ENCODE measurements around the gene MR1.
"Not testable (repeated sequence)": the region's sequence is repeated elsewhere in the genome, so short reads cannot be mapped to it uniquely, and the experiment has no call there.

The MR1 gene

GRCh38 chr1:181043025-181043888 lies 9.5 kb downstream of the MR1 start:
- peaks cover 54% of the 10 kb centered on the region for H3K4me1 Mint-ChIP-seq (ENCODE audit: low read depth)
- H3K9me3 Mint-ChIP-seq = no peaks in the 10 kb centered on the region
- H3K4me3 Mint-ChIP-seq = no peak overlapping the region
- peak overlapping the region; percentile 72 for H3K27ac Mint-ChIP-seq
- no peak for DNase-seq
- no peaks in the 10 kb centered on the region for H3K27me3 Mint-ChIP-seq
- H3K36me3 Mint-ChIP-seq (ENCODE audit: low read depth) = peaks cover 39% of the 10 kb centered on the region

DNA sequence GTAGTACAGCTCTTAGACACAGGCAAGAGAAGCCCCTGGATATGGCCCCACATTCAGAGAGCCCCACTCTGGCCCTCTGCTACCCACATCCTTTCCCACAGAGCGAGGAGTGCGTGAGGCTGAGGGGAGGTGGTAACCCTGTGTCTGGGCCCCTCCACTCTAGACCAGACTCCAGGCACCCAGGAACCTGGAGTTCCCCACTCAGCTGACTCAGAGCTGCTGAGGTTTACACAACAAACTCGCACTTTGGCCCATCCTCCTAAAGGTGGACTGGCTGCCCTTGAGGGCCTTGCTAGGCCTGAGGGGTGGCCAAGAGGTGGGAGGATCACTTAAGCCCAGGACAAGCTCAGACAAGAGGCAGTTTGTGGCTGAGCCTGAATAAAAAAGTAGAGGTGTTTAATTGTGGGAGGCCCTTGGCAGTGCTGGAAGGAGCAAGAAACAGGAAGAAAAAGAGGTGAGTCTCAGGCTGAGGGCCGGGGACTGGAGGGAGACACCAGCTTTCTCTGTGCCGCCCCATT lies 10.7 kb downstream of the MR1 start:
- H3K27ac Mint-ChIP-seq = peak overlapping the region; percentile 88
- H3K9me3 Mint-ChIP-seq = no peaks in the 10 kb centered on the region
- H3K4me1 Mint-ChIP-seq (ENCODE audit: low read depth) = peaks cover 45% of the 10 kb centered on the region
- peak; percentile 65 for DNase-seq
- no peaks in the 10 kb centered on the region for H3K27me3 Mint-ChIP-seq
- H3K4me3 Mint-ChIP-seq = peak overlapping the region; percentile 29
- H3K36me3 Mint-ChIP-seq (ENCODE audit: low read depth) = peaks cover 35% of the 10 kb centered on the region

- not testable (repeated sequence) for H3K27me3 Mint-ChIP-seq, H3K4me3 Mint-ChIP-seq, DNase-seq, H3K27ac Mint-ChIP-seq, H3K9me3 Mint-ChIP-seq
- Mint-ChIP-seq H3K36me3 (ENCODE audit: low read depth) (peaks cover 34% of the 10 kb centered on the region), H3K4me1 (ENCODE audit: low read depth) (peaks cover 35% of the 10 kb centered on the region)
These were observed 12.2 kb downstream of the MR1 start for GRCh38 chr1:181045946-181046345.

- no peak for DNase-seq
- peaks cover 48% of the 10 kb centered on the region for H3K36me3 Mint-ChIP-seq (ENCODE audit: low read depth)
- no peak overlapping the region for H3K27ac Mint-ChIP-seq
- H3K4me3 Mint-ChIP-seq = no peak overlapping the region
- peaks cover 10% of the 10 kb centered on the region for H3K4me1 Mint-ChIP-seq (ENCODE audit: low read depth)
- H3K9me3 Mint-ChIP-seq = no peaks in the 10 kb centered on the region
- no peaks in the 10 kb centered on the region for H3K27me3 Mint-ChIP-seq
These were observed 15.6 kb downstream of the MR1 start for GRCh38 chr1:181049378-181049777.

DNA sequence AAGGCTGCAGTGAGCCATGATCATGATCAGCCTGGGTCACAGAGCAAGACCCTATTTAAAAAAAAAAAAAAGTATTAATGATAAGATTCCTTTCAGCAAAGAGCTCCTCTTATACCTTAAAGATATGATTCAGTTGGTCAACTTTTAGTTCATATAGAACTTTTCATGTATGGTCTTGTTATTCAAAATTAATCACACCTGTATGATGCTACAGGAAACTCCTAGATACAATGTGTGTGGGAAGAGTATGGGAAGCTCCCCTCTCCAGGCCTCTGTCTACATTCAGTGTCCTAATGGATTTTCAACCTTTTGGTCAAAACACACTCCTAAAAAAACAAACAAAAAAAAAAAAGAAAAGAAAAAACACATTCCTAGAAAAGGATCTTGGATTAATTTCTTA lies 17.1 kb downstream of the MR1 start:
- DNase-seq = no peak
- H3K27me3 Mint-ChIP-seq = no peaks in the 10 kb centered on the region
- H3K9me3 Mint-ChIP-seq = no peaks in the 10 kb centered on the region

GRCh38 chr1:181056560-181056959 lies 22.8 kb downstream of the MR1 start:
- Mint-ChIP-seq H3K4me3 (no peak overlapping the region), H3K27ac (no peak overlapping the region), H3K36me3 (ENCODE audit: low read depth) (peaks cover 65% of the 10 kb centered on the region), H3K9me3 (peaks cover 19% of the 10 kb centered on the region), H3K4me1 (ENCODE audit: low read depth) (peaks cover 4% of the 10 kb centered on the region), H3K27me3 (no peaks in the 10 kb centered on the region)
- DNase-seq = no peak

More for the DNA sequence above, 17.1 kb downstream of the MR1 start:
- Mint-ChIP-seq H3K4me3 (no peak overlapping the region), H3K27ac (no peak overlapping the region), H3K36me3 (ENCODE audit: low read depth) (peaks cover 55% of the 10 kb centered on the region), H3K4me1 (ENCODE audit: low read depth) (peaks cover 1% of the 10 kb centered on the region)

- no peak for DNase-seq
- peaks cover 19% of the 10 kb centered on the region for H3K9me3 Mint-ChIP-seq
- H3K27ac Mint-ChIP-seq = no peak overlapping the region
- H3K4me1 Mint-ChIP-seq (ENCODE audit: low read depth) = peaks cover 9% of the 10 kb centered on the region
- peaks cover 60% of the 10 kb centered on the region for H3K36me3 Mint-ChIP-seq (ENCODE audit: low read depth)
- no peaks in the 10 kb centered on the region for H3K27me3 Mint-ChIP-seq
- no peak overlapping the region for H3K4me3 Mint-ChIP-seq
These were observed 23.3 kb downstream of the MR1 start for GRCh38 chr1:181057079-181057478.

DNA sequence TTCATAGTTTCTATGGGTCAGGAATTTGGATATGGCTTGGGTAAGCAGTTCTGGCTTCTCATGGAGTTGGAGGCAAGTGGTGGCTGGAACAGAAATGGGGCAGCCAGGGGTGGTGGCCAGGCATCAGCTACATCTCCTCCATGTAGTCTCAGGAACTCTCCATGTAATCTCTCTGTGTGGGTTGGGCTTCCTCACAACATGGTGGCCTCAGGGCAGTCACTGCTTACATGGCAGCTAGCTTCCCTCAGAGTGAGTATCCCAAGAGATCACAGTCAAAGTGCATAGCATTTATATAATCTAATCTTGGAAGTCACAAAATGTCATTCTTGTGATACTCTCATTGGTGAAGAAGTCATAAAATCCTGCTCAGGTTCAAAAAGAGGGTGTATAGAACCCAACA lies 25.7 kb downstream of the MR1 start:
- peaks cover 26% of the 10 kb centered on the region for H3K4me1 Mint-ChIP-seq (ENCODE audit: low read depth)
- no peak overlapping the region for H3K27ac Mint-ChIP-seq
- no peak for DNase-seq
- H3K4me3 Mint-ChIP-seq = no peak overlapping the region
- peaks cover 19% of the 10 kb centered on the region for H3K9me3 Mint-ChIP-seq
- H3K27me3 Mint-ChIP-seq = no peaks in the 10 kb centered on the region
- H3K36me3 Mint-ChIP-seq (ENCODE audit: low read depth) = peaks cover 45% of the 10 kb centered on the region

GRCh38 chr1:181060066-181060465 lies 26.3 kb downstream of the MR1 start:
- Mint-ChIP-seq H3K36me3 (ENCODE audit: low read depth) (peaks cover 42% of the 10 kb centered on the region), H3K27me3 (no peaks in the 10 kb centered on the region), H3K9me3 (peaks cover 19% of the 10 kb centered on the region), H3K4me1 (ENCODE audit: low read depth) (peaks cover 26% of the 10 kb centered on the region), H3K27ac (no peak overlapping the region), H3K4me3 (no peak overlapping the region)
- DNase-seq = no peak

DNA sequence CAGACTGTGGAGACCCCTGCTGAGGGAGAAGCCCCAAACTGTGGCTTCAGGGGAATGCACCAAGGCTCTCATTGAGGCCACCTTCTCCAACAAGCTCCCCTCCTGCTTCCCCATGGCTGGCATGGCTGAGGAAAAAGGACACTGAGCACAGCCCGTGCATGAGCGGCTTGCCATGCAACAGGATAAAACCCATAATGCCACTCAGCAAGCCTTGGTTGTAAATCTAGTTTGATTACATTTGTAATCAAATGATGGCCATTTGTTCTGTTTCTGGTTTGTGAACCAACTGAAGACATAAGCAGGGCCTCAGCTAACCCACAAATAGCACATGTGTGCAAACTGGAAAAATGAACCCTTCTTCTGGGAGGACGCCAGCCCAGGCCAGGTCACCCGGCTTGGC lies 27.2 kb downstream of the MR1 start:
- not testable (repeated sequence) for DNase-seq, H3K27ac Mint-ChIP-seq, H3K4me3 Mint-ChIP-seq, H3K27me3 Mint-ChIP-seq
- Mint-ChIP-seq H3K4me1 (ENCODE audit: low read depth) (peaks cover 26% of the 10 kb centered on the region), H3K9me3 (peaks cover 19% of the 10 kb centered on the region), H3K36me3 (ENCODE audit: low read depth) (peaks cover 34% of the 10 kb centered on the region)

DNA sequence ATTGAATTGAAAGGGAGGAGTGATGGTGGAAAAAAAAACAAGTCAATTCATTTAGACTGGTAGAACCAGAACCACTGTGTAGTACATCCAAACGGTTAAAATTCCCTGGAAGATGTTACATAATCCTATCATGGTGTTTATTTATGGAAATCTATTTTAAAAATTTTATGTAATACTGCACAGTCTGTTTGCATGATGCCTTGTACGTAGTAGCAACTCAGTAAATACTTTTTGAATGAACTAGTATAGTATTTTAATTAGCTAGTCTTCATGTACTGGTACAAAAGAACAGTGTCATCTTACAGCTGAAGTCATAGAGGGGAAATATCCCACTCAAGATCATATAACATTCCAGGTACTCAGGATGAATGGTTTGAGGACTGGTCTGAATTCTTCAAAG lies 27.7 kb downstream of the MR1 start:
- Mint-ChIP-seq H3K27me3 (no peaks in the 10 kb centered on the region), H3K4me1 (ENCODE audit: low read depth) (peaks cover 26% of the 10 kb centered on the region), H3K27ac (peak overlapping the region; percentile 86), H3K36me3 (ENCODE audit: low read depth) (peaks cover 32% of the 10 kb centered on the region), H3K4me3 (no peak overlapping the region), H3K9me3 (peaks cover 19% of the 10 kb centered on the region)
- no peak for DNase-seq

DNA sequence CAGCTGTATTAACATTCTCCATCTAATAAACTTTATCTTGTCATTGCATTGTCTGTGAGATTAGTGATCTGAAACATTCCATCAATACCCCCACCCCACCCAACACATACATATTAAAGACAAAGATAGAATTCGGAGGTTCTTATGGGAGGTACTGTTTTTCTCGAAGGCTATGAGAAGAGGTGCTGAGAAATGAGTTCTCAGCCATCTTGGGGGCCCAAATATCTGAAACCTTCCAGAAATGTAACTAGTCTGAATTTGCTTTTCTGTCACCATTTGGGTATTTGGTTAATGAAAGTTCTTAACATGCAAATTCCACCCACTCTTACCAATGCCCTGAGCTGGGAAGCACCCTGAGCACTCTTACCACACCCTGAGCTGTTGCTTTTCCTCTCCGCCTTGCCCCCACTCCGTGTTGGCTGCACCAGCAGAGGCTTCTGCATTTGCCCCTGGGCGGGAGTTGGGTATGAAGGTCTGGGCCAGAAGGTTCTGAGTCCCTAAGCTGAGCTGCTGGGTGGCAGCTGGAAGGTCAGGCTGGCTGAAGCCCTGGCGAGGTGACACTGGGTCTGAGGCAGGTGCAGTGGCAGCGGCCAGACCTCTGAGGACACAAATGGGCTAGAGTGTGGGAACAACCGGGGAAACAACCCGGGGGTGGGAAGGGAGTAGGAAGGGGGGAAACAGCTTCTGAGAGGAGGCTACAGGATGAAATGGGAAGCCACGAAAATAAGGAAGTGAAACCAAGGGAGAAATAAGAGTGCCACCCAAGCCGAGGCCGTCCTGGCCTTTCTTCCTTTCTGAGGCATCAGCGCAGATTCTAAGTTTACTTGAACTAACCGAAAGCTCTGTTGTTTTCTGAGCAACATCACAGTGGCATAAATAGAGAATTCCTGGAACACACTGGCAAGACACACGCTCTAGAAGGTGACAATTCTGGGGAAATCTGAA lies 28.4 kb downstream of the MR1 start:
- Mint-ChIP-seq H3K4me1 (ENCODE audit: low read depth) (peaks cover 26% of the 10 kb centered on the region), H3K27ac (peak overlapping the region; percentile 86), H3K4me3 (peak overlapping the region; percentile 62), H3K27me3 (no peaks in the 10 kb centered on the region), H3K36me3 (ENCODE audit: low read depth) (peaks cover 27% of the 10 kb centered on the region), H3K9me3 (peaks cover 19% of the 10 kb centered on the region)
- peak; percentile 52 for DNase-seq

- DNase-seq = peak; percentile 43
- Mint-ChIP-seq H3K27me3 (no peaks in the 10 kb centered on the region), H3K27ac (peak overlapping the region; percentile 86), H3K9me3 (peaks cover 19% of the 10 kb centered on the region), H3K4me1 (ENCODE audit: low read depth) (peaks cover 26% of the 10 kb centered on the region), H3K36me3 (ENCODE audit: low read depth) (peaks cover 24% of the 10 kb centered on the region), H3K4me3 (peak overlapping the region; percentile 62)
These were observed 29.1 kb downstream of the MR1 start for GRCh38 chr1:181062836-181063428.

DNA sequence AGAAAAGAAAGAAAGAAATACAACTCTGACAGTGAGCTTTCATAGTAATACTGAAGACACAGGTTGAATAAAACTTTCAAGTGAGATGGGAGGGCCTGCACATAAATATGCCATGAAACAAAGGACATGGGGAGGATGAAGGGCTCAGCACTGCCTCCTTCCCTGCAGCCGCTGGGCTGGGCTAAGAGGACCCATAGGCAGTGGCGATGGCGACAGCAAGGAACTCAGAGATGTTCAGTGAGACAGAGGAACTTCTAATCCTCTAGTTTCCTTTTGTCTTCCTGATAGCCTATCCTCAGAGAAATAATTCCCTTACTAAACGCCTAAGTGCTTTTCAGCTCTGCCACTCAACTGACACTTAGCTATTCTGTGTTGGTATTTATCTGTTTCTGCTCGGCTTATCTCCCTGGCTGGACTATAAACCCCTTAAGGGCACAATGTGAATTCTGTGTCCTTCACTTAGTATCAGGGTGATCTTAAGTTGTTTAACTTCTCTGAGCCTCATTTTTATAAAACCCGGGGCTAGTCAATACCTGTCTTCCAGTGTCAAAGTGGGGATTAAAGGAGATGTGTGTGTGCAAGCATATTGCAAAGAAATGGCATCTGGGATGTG lies 30.3 kb downstream of the MR1 start:
- H3K36me3 Mint-ChIP-seq (ENCODE audit: low read depth) = peaks cover 14% of the 10 kb centered on the region
- no peaks in the 10 kb centered on the region for H3K27me3 Mint-ChIP-seq
- H3K4me1 Mint-ChIP-seq (ENCODE audit: low read depth) = peaks cover 26% of the 10 kb centered on the region
- peaks cover 10% of the 10 kb centered on the region for H3K9me3 Mint-ChIP-seq
- no peak overlapping the region for H3K4me3 Mint-ChIP-seq
- DNase-seq = no peak
- no peak overlapping the region for H3K27ac Mint-ChIP-seq

Measured in activated T-cell treated with anti-CD3 and anti-CD28 coated beads, Interleukin-2, amount 50 U/mL, for 24 hours (primary cell).